Body of pancreas (tissue), 4 donors: Measurements from ENCODE around the gene CFAP68. TPM values are rescaled to one million over a fixed set of nuclear protein-coding genes. Genes with fewer than 3 reads are reported as not detected.
"Not testable (repeated sequence)": the region's sequence is repeated elsewhere in the genome, so short reads cannot be mapped to it uniquely, and the experiment has no call there.

Experiments
- ATAC-seq: fragments of 150-250 bp; one replicate; pipeline ENCODE4 v1.9.1; 2016
- DNase-seq, 4 donors: peaks; one replicate each; pipeline ENCODE4 v3.0.0-alpha.2; 2019
- H3K27ac ChIP-seq, 4 donors: fragments of 200-600 bp; sonication (generic); 1 replicate in 3 of 4; 2 replicates in 1 of 4; pipeline versions ENCODE4 v1.5.1 to v1.6.1; 2016 to 2019; ENCODE audit warnings: mild to moderate bottlenecking in 1 of 4, mixed read lengths in 1 of 4, moderate library complexity in 1 of 4
- H3K27me3 ChIP-seq, 2 donors: fragments of 200-600 bp; sonication (generic); one replicate each; pipeline ENCODE4 v1.6.0; 2016; ENCODE audit warnings: mild to moderate bottlenecking in 1 of 2
- H3K36me3 ChIP-seq, 2 donors: fragments of 200-600 bp; sonication (generic); replicated peaks in 1 of 2; 2 replicates each; pipeline ENCODE4 v1.5.1; 2016; ENCODE audit warnings: low read depth in 2 of 2; ENCODE audit not compliant: insufficient read depth in 1 of 2
- H3K4me1 ChIP-seq: fragments of 200-600 bp; sonication (generic); one replicate; pipeline ENCODE4 v1.6.0; 2016
- H3K4me3 ChIP-seq, 2 donors: fragments of 200-600 bp; sonication (generic); 1 replicate in 1 of 2; 2 replicates in 1 of 2; pipeline ENCODE4 v1.5.1; 2016 to 2019
- H3K9me3 ChIP-seq, 3 donors: fragments of 200-600 bp; sonication (generic); 1 replicate in 2 of 3; 2 replicates in 1 of 3; pipeline ENCODE4 v1.5.1; 2016
- POLR2A ChIP-seq, 3 donors: fragments of 450-650 bp; IDR thresholded peaks; one replicate each; pipeline ENCODE4 v1.6.1; 2016; ENCODE audit warnings: antibody characterized with exemption in 3 of 3, mild to moderate bottlenecking in 2 of 3
- WGBS, 2 donors: methylation state at CpG; one replicate each; pipeline ENCODE4 v1.1.5; 2017; 5-methylcytosine and 5-hydroxymethylcytosine counted together
- intact Hi-C: fragments of 100-400 bp; cut with DNase I; formaldehyde crosslinking; loops from one replicate; pipeline ENCODE4 v1.15.1; 2023
- total RNA-seq, 2 donors: library from RNA; depleted of rRNA; stranded (reverse); fragments of >200 nt; gene quantifications; one replicate each; pipeline ENCODE4 v1.1.0, GENCODE V29; 2016
- TF ChIP-seq, protein P1 (sequence below), 7 experiments: fragments of 450-650 bp in 4 of 7; fragments of 200-600 bp in 3 of 7; sonication (generic) in 3 of 7; IDR thresholded peaks; one replicate each; pipeline ENCODE4 v1.5.1; 2016 to 2019; ENCODE audit warnings: antibody characterized with exemption in 7 of 7

The CFAP68 gene
- total RNA-seq, 2 donors from 2014 or later: 7.8 to 31.6 TPM

DNA sequence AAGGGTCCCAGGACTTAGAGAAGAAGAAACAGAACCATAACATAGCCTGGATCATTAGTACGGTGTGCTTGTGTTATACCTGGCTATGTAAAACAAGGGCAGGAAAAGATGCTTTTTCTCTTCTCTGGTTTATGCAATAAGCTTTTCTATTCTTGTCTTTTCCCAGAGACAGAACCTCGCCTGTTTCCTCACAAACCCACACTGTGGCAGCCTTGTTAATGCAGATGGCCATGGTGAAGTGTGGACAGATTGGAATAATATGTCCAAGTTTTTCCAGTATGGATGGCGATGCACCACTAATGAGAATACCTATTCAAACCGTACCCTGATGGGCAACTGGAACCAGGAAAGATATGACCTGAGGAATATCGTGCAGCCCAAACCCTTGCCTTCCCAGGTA, 2.9 kb downstream of the CFAP68 start:
- Histone ChIP-seq H3K27me3 (no peaks in the 10 kb centered on the region), H3K4me3 (no peak overlapping the region), H3K4me1 (peaks cover 9% of the 10 kb centered on the region), H3K36me3 (no peaks in the 10 kb centered on the region), H3K9me3 (no peaks in the 10 kb centered on the region), H3K27ac (no peak overlapping the region)
- ATAC-seq (no peak), DNase-seq (no peak)
- intact Hi-C loops: loop anchor here (5.0 kb wide), 1 partner anchor 95 kb away; no protein-coding TSS in a partner anchor
- WGBS, 2 donors: 81 to 94% methylated on average over 5 of the region's 5 CpGs
- no peak for TF ChIP-seq POLR2A (IDR thresholded peaks at IDR 0.05)
- TF ChIP-seq, protein P1, sequence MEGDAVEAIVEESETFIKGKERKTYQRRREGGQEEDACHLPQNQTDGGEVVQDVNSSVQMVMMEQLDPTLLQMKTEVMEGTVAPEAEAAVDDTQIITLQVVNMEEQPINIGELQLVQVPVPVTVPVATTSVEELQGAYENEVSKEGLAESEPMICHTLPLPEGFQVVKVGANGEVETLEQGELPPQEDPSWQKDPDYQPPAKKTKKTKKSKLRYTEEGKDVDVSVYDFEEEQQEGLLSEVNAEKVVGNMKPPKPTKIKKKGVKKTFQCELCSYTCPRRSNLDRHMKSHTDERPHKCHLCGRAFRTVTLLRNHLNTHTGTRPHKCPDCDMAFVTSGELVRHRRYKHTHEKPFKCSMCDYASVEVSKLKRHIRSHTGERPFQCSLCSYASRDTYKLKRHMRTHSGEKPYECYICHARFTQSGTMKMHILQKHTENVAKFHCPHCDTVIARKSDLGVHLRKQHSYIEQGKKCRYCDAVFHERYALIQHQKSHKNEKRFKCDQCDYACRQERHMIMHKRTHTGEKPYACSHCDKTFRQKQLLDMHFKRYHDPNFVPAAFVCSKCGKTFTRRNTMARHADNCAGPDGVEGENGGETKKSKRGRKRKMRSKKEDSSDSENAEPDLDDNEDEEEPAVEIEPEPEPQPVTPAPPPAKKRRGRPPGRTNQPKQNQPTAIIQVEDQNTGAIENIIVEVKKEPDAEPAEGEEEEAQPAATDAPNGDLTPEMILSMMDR (IDR thresholded peaks at IDR 0.05): no peak

DNA sequence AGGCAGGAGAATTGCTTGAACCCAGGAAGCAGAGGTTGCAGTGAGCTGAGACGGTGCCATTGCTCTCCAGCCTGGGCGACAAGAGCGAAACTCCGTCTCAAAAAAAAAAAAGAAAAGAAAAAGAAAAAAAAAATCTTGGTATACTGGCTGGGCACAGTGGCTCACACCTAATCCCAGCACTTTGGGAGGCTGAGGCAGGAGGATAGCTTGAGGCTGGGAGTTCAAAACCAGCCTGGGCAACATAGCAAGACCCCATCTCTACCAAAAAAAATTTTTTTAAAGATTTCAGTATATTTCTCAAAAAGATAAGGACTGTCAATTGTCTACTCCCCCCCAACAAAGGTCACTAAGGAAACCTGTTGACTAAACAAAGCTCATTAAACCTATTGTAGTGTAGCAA, 5.7 kb downstream of the CFAP68 start:
- intact Hi-C loops: not testable (repeated sequence)
- 71 to 90% methylated on average over 4 of the region's 4 CpGs for WGBS, 2 donors

DNA sequence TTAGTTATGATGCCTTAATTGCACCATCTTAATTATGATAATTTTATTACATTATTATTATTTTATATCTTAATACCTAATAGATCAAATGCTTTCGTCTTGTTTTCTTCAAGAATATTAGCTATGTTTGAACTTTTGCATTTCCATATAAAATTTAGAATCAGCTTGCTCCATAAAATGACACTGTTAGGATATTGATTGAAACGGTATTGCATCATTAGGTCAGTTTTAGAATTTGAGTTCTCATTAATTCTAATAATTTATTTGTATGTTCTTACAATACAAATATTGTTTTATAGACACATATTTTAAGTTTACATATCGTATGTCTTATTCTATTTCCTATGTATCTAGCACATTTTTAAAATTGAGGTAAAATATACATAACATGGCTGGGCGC, 6.7 kb downstream of the CFAP68 start:
- 80 to 86% methylated on average over 4 of the region's 4 CpGs for WGBS, 2 donors

More for the DNA sequence above, 5.7 kb downstream of the CFAP68 start:
- H3K4me1 ChIP-seq, H3K27ac ChIP-seq, H3K36me3 ChIP-seq, ATAC-seq, H3K9me3 ChIP-seq, H3K27me3 ChIP-seq, DNase-seq, H3K4me3 ChIP-seq: not testable (repeated sequence)

DNA sequence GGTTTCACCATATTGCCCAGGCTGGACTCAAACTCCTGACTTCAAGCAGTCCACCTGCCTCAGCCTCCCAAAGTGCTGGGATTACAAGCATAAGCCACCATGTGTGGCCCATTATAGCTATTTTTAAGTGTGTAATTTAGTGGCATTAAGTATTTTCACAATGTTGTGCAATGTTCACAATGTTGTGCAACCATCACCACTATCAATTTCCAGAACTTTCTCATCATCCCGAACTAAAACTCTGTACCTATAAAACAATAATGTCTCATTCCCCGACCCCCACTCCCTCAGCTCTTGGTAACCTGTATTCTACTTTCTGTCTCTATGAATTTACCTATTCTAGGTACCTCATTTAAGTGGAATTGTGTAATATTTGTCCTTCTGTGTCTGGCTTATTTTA, 7.5 kb downstream of the CFAP68 start:
- DNase-seq (no peak), ATAC-seq (no peak)
- Histone ChIP-seq H3K4me1 (no peaks in the 10 kb centered on the region), H3K27ac (no peak overlapping the region), H3K27me3 (no peaks in the 10 kb centered on the region), H3K9me3 (no peaks in the 10 kb centered on the region), H3K4me3 (no peak overlapping the region), H3K36me3 (no peaks in the 10 kb centered on the region)
- TF ChIP-seq, protein P1 (IDR thresholded peaks at IDR 0.05): no peak
- no peak for TF ChIP-seq POLR2A (IDR thresholded peaks at IDR 0.05)
- intact Hi-C loops: no loop called here
- WGBS, 2 donors: 85 to 91% methylated on average over 2 of the region's 2 CpGs

More for the DNA sequence above, 6.7 kb downstream of the CFAP68 start:
- Histone ChIP-seq H3K36me3 (no peaks in the 10 kb centered on the region), H3K4me3 (no peak overlapping the region), H3K27ac (no peak overlapping the region), H3K4me1 (no peaks in the 10 kb centered on the region), H3K9me3 (no peaks in the 10 kb centered on the region), H3K27me3 (no peaks in the 10 kb centered on the region)
- intact Hi-C loops: no loop called here
- DNase-seq (no peak), ATAC-seq (no peak)
- TF ChIP-seq, protein P1 (IDR thresholded peaks at IDR 0.05): no peak

DNA sequence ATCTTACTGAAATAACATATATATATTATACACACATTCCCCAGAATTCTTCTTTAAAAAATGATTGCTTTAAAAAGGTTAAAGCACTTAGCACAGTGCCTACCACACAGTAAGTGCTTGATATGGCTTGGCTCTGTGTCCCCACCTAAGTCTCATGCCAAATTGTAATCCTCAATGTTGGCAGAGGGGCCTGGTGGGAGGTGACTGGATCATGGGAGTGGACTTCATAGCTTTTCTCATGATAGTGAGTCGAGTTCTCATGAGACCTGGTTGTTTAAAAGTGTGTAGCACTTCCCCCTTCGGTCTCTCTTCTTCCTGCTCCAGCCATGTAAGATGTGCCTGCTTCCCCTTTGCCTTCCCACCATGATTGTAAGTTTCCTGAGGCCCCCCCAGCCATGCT, 26.1 kb downstream of the CFAP68 start:
- Histone ChIP-seq H3K9me3 (no peaks in the 10 kb centered on the region), H3K4me3 (no peak overlapping the region), H3K4me1 (peaks cover 5% of the 10 kb centered on the region), H3K27ac (no peak overlapping the region), H3K36me3 (no peaks in the 10 kb centered on the region), H3K27me3 (no peaks in the 10 kb centered on the region)
- ATAC-seq (no peak), DNase-seq (no peak)
- TF ChIP-seq, protein P1 (IDR thresholded peaks at IDR 0.05): no peak
- 50 to 59% methylated on average over 2 of the region's 2 CpGs for WGBS, 2 donors
- intact Hi-C loops: no loop called here
